ENCODE measurements around the gene STAC2. TPM values are rescaled to one million over a fixed set of nuclear protein-coding genes. Genes with fewer than 3 reads are reported as not detected.

The STAC2 gene
- total RNA-seq, 1 donor from 2014 or later: 0.46 TPM

- Histone ChIP-seq H3K4me3 (no peak overlapping the region), H3K27ac (no peak overlapping the region), H3K36me3 (peaks cover 78% of the 10 kb centered on the region), H3K27me3 (no peaks in the 10 kb centered on the region), H3K9me3 (no peaks in the 10 kb centered on the region), H3K4me1 (no peaks in the 10 kb centered on the region)
- intact Hi-C loops (cut with DNase I): no loop called here
- no peak for DNase-seq
- TF ChIP-seq CTCF (IDR thresholded peaks at IDR 0.05): no peak
- ATAC-seq: no peak
Measured at GRCh38 chr17:39186481-39187002, 39.2 kb downstream of the STAC2 start.

- Histone ChIP-seq H3K27me3 (no peaks in the 10 kb centered on the region), H3K4me3 (no peak overlapping the region), H3K27ac (no peak overlapping the region), H3K9me3 (no peaks in the 10 kb centered on the region), H3K36me3 (peaks cover 69% of the 10 kb centered on the region), H3K4me1 (no peaks in the 10 kb centered on the region)
- intact Hi-C loops (cut with DNase I): no loop called here
- peak; percentile 19 for ATAC-seq
- no peak for DNase-seq
- no peak for TF ChIP-seq CTCF (IDR thresholded peaks at IDR 0.05)
Measured at GRCh38 chr17:39183720-39184119, 42.0 kb downstream of the STAC2 start.

GRCh38 chr17:39183045-39183444 lies 42.7 kb downstream of the STAC2 start:
- Histone ChIP-seq H3K9me3 (no peaks in the 10 kb centered on the region), H3K27ac (no peak overlapping the region), H3K4me3 (no peak overlapping the region), H3K4me1 (no peaks in the 10 kb centered on the region), H3K36me3 (peaks cover 63% of the 10 kb centered on the region), H3K27me3 (no peaks in the 10 kb centered on the region)
- DNase-seq (no peak), ATAC-seq (no peak)
- intact Hi-C loops (cut with DNase I): no loop called here
- TF ChIP-seq CTCF (IDR thresholded peaks at IDR 0.05): no peak

GRCh38 chr17:39181303-39181702 lies 44.4 kb downstream of the STAC2 start:
- peaks cover 58% of the 10 kb centered on the region for H3K36me3 ChIP-seq
- ATAC-seq: no peak
- no peak overlapping the region for H3K4me3 ChIP-seq
- H3K4me1 ChIP-seq: no peaks in the 10 kb centered on the region
- no peak for TF ChIP-seq CTCF (IDR thresholded peaks at IDR 0.05)
- DNase-seq: no peak
- H3K27me3 ChIP-seq: no peaks in the 10 kb centered on the region
- no peak overlapping the region for H3K27ac ChIP-seq
- intact Hi-C loops (cut with DNase I): no loop called here
- H3K9me3 ChIP-seq: no peaks in the 10 kb centered on the region

GRCh38 chr17:39178536-39178935 lies 47.2 kb downstream of the STAC2 start:
- no peak overlapping the region for H3K27ac ChIP-seq
- H3K4me1 ChIP-seq: no peaks in the 10 kb centered on the region
- TF ChIP-seq CTCF (IDR thresholded peaks at IDR 0.05): no peak
- intact Hi-C loops (cut with DNase I): no loop called here
- H3K36me3 ChIP-seq: peaks cover 42% of the 10 kb centered on the region
- ATAC-seq (peak; percentile 37), DNase-seq (no peak)
- no peaks in the 10 kb centered on the region for H3K27me3 ChIP-seq
- H3K4me3 ChIP-seq: no peak overlapping the region
- H3K9me3 ChIP-seq: no peaks in the 10 kb centered on the region

- no peak overlapping the region for H3K4me3 ChIP-seq
- no peak for TF ChIP-seq CTCF (IDR thresholded peaks at IDR 0.05)
- ATAC-seq: no peak
- intact Hi-C loops (cut with DNase I): no loop called here
- peaks cover 32% of the 10 kb centered on the region for H3K36me3 ChIP-seq
- no peak overlapping the region for H3K27ac ChIP-seq
- H3K27me3 ChIP-seq: no peaks in the 10 kb centered on the region
- H3K9me3 ChIP-seq: no peaks in the 10 kb centered on the region
- no peaks in the 10 kb centered on the region for H3K4me1 ChIP-seq
- no peak for DNase-seq
Measured at GRCh38 chr17:39177256-39177655, 48.5 kb downstream of the STAC2 start.
